GM12865 (cell line): ENCODE results near the gene FCRL5.

Source experiments
- DNase-seq: peaks from one replicate; pipeline ENCODE4 v3.0.0; 2010; ENCODE audit warnings: low read depth
- H3K4me3 ChIP-seq: 2 replicates; pipeline ENCODE4 v1.5.1; 2011; ENCODE audit warnings: mild to moderate bottlenecking, low read depth, low read length, control low read depth
- CTCF ChIP-seq: IDR thresholded peaks from 2 replicates; pipeline ENCODE4 v1.5.1; 2011; ENCODE audit warnings: low read length, control low read depth, low read depth, inconsistent platforms; ENCODE audit not compliant: insufficient read depth; ENCODE audit errors: missing control alignments

Gene FCRL5

GRCh38 chr1:157515709-157516108 is 36.6 kb downstream of the FCRL5 start:
- TF ChIP-seq CTCF: no peak
- DNase-seq: no peak
- H3K4me3 ChIP-seq: no peak overlapping the region

- no peak for DNase-seq
- TF ChIP-seq CTCF: no peak
- no peak overlapping the region for H3K4me3 ChIP-seq
Measured at GRCh38 chr1:157515141-157515540, 37.2 kb downstream of the FCRL5 start.

- H3K4me3 ChIP-seq: no peak overlapping the region; the same call in 1 of the 2 replicates
- DNase-seq: peak; percentile 70
- TF ChIP-seq CTCF: no peak
Measured at GRCh38 chr1:157512036-157512969, 40.0 kb downstream of the FCRL5 start.

GRCh38 chr1:157509546-157510232 is 42.6 kb downstream of the FCRL5 start:
- no peak for TF ChIP-seq CTCF
- no peak for DNase-seq
- H3K4me3 ChIP-seq: peak overlapping the region; percentile 12

GRCh38 chr1:157505481-157506272 is 46.6 kb downstream of the FCRL5 start:
- H3K4me3 ChIP-seq: peak overlapping the region; percentile 31
- TF ChIP-seq CTCF: peak; percentile 88
- peak; percentile 89 for DNase-seq

- no peak for DNase-seq
- TF ChIP-seq CTCF: no peak
Measured at GRCh38 chr1:157504646-157505045, 47.7 kb downstream of the FCRL5 start.

More at GRCh38 chr1:157504646-157505045, 47.7 kb downstream of the FCRL5 start:
- H3K4me3 ChIP-seq: no peak overlapping the region
